A549 (cell line): ENCODE measurements around the gene EPN2. TPM values are rescaled to one million over a fixed set of nuclear protein-coding genes. Genes with fewer than 3 reads are reported as not detected.

Experiments used
- ATAC-seq, 2 experiments: fragments of 200-7000 bp in 1 of 2; fragments of >200 bp in 1 of 2; cut with Nextera tagmentation in 1 of 2; cut with Tn5 transposase in 1 of 2; 3 replicates each; pipeline versions ENCODE4 v1.8.0 to v1.9.1; 2018 to 2020; ENCODE audit warnings: mild to moderate bottlenecking in 1 of 2, moderate library complexity in 1 of 2
- CTCF ChIA-PET: fragments of 300-600 bp; sonication (Branson Sonifier 250); formaldehyde crosslinking; extraction: SDS; loops from one replicate; lab custom pipeline; 2021; ENCODE audit warnings: antibody characterized with exemption, inconsistent platforms; lab: Yijun Ruan, JAX
- POLR2A ChIA-PET: fragments of 350-600 bp; formaldehyde crosslinking; extraction: SDS; loops from one replicate; lab custom pipeline; 2021; ENCODE audit warnings: antibody characterized with exemption, inconsistent platforms; lab: Yijun Ruan, JAX
- DNase-seq, 2 experiments: peaks; one replicate each; pipeline versions ENCODE4 v3.0.0 to v3.0.0-alpha.2; 2011 to 2016; ENCODE audit warnings: low read depth in 1 of 2, low spot score in 1 of 2
- FAIRE-seq: peaks from 2 replicates; lab custom pipeline; 2011; peaks lifted over from hg19 to GRCh38; lab: Jason Lieb, UNC
- H3K27ac ChIP-seq, 2 experiments: fragments of >200 bp; sonication (Bioruptor Twin); formaldehyde crosslinking; 3 replicates each; pipeline ENCODE4 v1.5.1; 2016 to 2017
- H3K4me1 ChIP-seq: fragments of >200 bp; sonication (Bioruptor Twin); formaldehyde crosslinking; 3 replicates; pipeline ENCODE4 v1.6.1; 2016
- H3K4me2 ChIP-seq: fragments of >200 bp; sonication (Bioruptor Twin); formaldehyde crosslinking; 3 replicates; pipeline ENCODE4 v1.6.1; 2016
- H3K4me3 ChIP-seq: fragments of >200 bp; sonication (Bioruptor Twin); formaldehyde crosslinking; 3 replicates; pipeline ENCODE4 v1.5.1; 2016
- H3K9me3 ChIP-seq: fragments of >200 bp; sonication (Bioruptor Twin); formaldehyde crosslinking; 3 replicates; pipeline ENCODE4 v1.6.1; 2016
- BHLHE40 ChIP-seq: IDR thresholded peaks from 2 replicates; pipeline ENCODE4 v1.6.1; 2012; ENCODE audit warnings: low read depth, low read length, inconsistent platforms
- CBX8 ChIP-seq: fragments of 200-600 bp; sonication (generic); IDR thresholded peaks from 2 replicates; pipeline ENCODE4 v1.6.1; 2016
- CEBPB ChIP-seq, 2 experiments: fragments of >200 bp in 1 of 2; sonication (Bioruptor Twin) in 1 of 2; formaldehyde crosslinking in 1 of 2; IDR thresholded peaks; 2 replicates each; pipeline ENCODE4 v1.6.1; 2012 to 2016
- CTCF ChIP-seq: fragments of >200 bp; sonication (Bioruptor Twin); formaldehyde crosslinking; IDR thresholded peaks from 3 replicates; pipeline ENCODE4 v1.5.1; 2016
- FOSL2 ChIP-seq, 2 experiments: fragments of 450-650 bp in 1 of 2; fragments of >200 bp in 1 of 2; sonication (Bioruptor Twin) in 1 of 2; formaldehyde crosslinking; IDR thresholded peaks; 2 replicates each; pipeline versions ENCODE4 v1.5.0 to v1.6.1; 2016 to 2020; ENCODE audit warnings: mild to moderate bottlenecking in 1 of 2, moderate library complexity in 1 of 2
- GATA3 ChIP-seq: IDR thresholded peaks from 2 replicates; pipeline ENCODE4 v1.6.1; 2012; ENCODE audit warnings: borderline replicate concordance
- HEYL ChIP-seq: fragments of 250-450 bp; sonication (Bioruptor Pico); IDR thresholded peaks from 2 replicates; pipeline ENCODE4 v1.8.0; 2021; ENCODE audit warnings: mild to moderate bottlenecking, moderate library complexity
- JUN ChIP-seq, 2 experiments: fragments of >200 bp; sonication (Bioruptor Twin); formaldehyde crosslinking; IDR thresholded peaks; 2 replicates in 1 of 2; 3 replicates in 1 of 2; pipeline ENCODE4 v1.6.1; 2016 to 2017
- KDM1A ChIP-seq: fragments of 200-600 bp; sonication (generic); IDR thresholded peaks from 2 replicates; pipeline ENCODE4 v1.6.1; 2016; ENCODE audit warnings: low read depth, mild to moderate bottlenecking
- KDM5A ChIP-seq: fragments of 200-600 bp; sonication (generic); IDR thresholded peaks from 2 replicates; pipeline ENCODE4 v1.6.1; 2016; ENCODE audit warnings: antibody characterized with exemption, mild to moderate bottlenecking
- MAX ChIP-seq: IDR thresholded peaks from 2 replicates; pipeline ENCODE4 v1.6.1; 2012
- MYC ChIP-seq: IDR thresholded peaks from 2 replicates; pipeline ENCODE4 v1.6.1; 2012; ENCODE audit warnings: mild to moderate bottlenecking, inconsistent platforms, low read length, improper control_type of control experiment, borderline replicate concordance
- NR3C1 ChIP-seq: fragments of >200 bp; sonication (Bioruptor Twin); formaldehyde crosslinking; IDR thresholded peaks from 3 replicates; pipeline ENCODE4 v1.6.1; 2017
- PBX3 ChIP-seq: IDR thresholded peaks from 2 replicates; pipeline ENCODE4 v1.6.1; 2012
- PHF8 ChIP-seq: fragments of 200-600 bp; sonication (generic); IDR thresholded peaks from 2 replicates; pipeline ENCODE4 v1.6.1; 2016; ENCODE audit warnings: low read depth, mild to moderate bottlenecking, antibody characterized with exemption, moderate library complexity, borderline replicate concordance
- POLR2A ChIP-seq: IDR thresholded peaks from 2 replicates; pipeline ENCODE4 v1.6.1; 2012; ENCODE audit warnings: mild to moderate bottlenecking, low read length
- RAD21 ChIP-seq, 2 experiments: fragments of >200 bp in 1 of 2; sonication (Bioruptor Twin) in 1 of 2; formaldehyde crosslinking in 1 of 2; IDR thresholded peaks in 1 of 2; conservative IDR thresholded peaks in 1 of 2; 2 replicates in 1 of 2; 3 replicates in 1 of 2; pipeline ENCODE4 v1.6.1; 2012 to 2018; ENCODE audit warnings: inconsistent platforms in 1 of 2
- RARB ChIP-seq: fragments of 250-450 bp; sonication (Bioruptor Pico); IDR thresholded peaks from 2 replicates; pipeline ENCODE4 v1.8.0; 2021; ENCODE audit warnings: mild to moderate bottlenecking, moderate library complexity
- SMC3 ChIP-seq: fragments of >200 bp; sonication (Bioruptor Twin); formaldehyde crosslinking; IDR thresholded peaks from 3 replicates; pipeline ENCODE4 v1.6.1; 2018; ENCODE audit warnings: inconsistent platforms
- TFCP2L1 ChIP-seq: fragments of 250-450 bp; sonication (Bioruptor Pico); IDR thresholded peaks from 2 replicates; pipeline ENCODE4 v1.5.0; 2021; ENCODE audit warnings: mild to moderate bottlenecking
- TP53 ChIP-seq: fragments of 250-450 bp; sonication (Bioruptor Pico); IDR thresholded peaks from 2 replicates; pipeline ENCODE4 v1.5.0; 2021; ENCODE audit warnings: mild to moderate bottlenecking, moderate library complexity
- ZSCAN20 ChIP-seq: fragments of 250-450 bp; sonication (Bioruptor Pico); IDR thresholded peaks from 2 replicates; pipeline ENCODE4 v1.8.0; 2022; ENCODE audit warnings: mild to moderate bottlenecking, moderate library complexity
- WGBS: methylation state at CpG from one replicate; pipeline ENCODE4 v1.1.6; 2017; ENCODE audit errors: missing lambda C conversion rate; 5-methylcytosine and 5-hydroxymethylcytosine counted together
- polyA plus RNA-seq, 4 experiments: library from polyadenylated mRNA; depleted of rRNA in 3 of 4; stranded (reverse); fragments of >200 nt; fragmentation: RNase III in 1 of 4; extraction: RNeasy Plus Mini Kit Qiagen cat#74134 plus additional on column Dnase treatment in 1 of 4; gene quantifications; 2 replicates in 3 of 4; 3 replicates in 1 of 4; pipeline ENCODE4 v1.2.3, GENCODE V29; 2011 to 2017
- TF ChIP-seq, protein P1 (sequence below): fragments of 450-650 bp; IDR thresholded peaks from 2 replicates; pipeline ENCODE4 v1.6.1; 2014; ENCODE audit warnings: antibody characterized with exemption
- TF ChIP-seq, protein P2 (sequence below): IDR thresholded peaks from 2 replicates; pipeline ENCODE4 v1.6.1; 2012; ENCODE audit warnings: low read depth, borderline replicate concordance

Gene EPN2
- polyA plus RNA-seq, 2 of the 4 experiments (the other 2 are of a cell fraction) = 32.1 to 33.8 TPM

GRCh38 chr17:19237389-19238166, 412 bp downstream of the EPN2 start:
- CTCF ChIA-PET = interaction anchor here (1.6 to 3.8 kb wide), 5 partner anchors 11 to 125 kb away, joined by 4 to 21 read pairs (median 7); partner anchors contain the start of gene B9D1
- peak; percentile 71 to 83 for ATAC-seq
- H3K4me1 ChIP-seq = peaks cover 14% of the 10 kb centered on the region
- WGBS = under 1% methylated on average over 38 of the region's 60 CpGs
- peak; percentile 49 to 51 for DNase-seq
- H3K27ac ChIP-seq = peak overlapping the region; percentile 89 to 97
- TF ChIP-seq CBX8 = no peak
- no peak for TF ChIP-seq HEYL (CRISPR knock-in tag)
- TF ChIP-seq POLR2A = peak; percentile 49
- TF ChIP-seq MAX = peak; percentile 21; the same call in 1 of the 2 replicates
- peak in 1 of 2 experiments; percentile 31; a peak in 1 of 5 replicates for TF ChIP-seq RAD21 (conservative IDR thresholded peaks at IDR 0.05 in 1 of 2, IDR thresholded peaks at IDR 0.05 in 1 of 2)
- 0 out of 3 replicates have a peak, but pooled peaks have one; percentile 7 for TF ChIP-seq CTCF
- TF ChIP-seq BHLHE40 = no peak
- TF ChIP-seq SMC3 = peak; percentile 9; the same call in 1 of the 3 replicates
- no peak for TF ChIP-seq RARB (CRISPR knock-in tag)
- TF ChIP-seq PHF8 = peak; percentile 38; the same call in 1 of the 2 replicates
- TF ChIP-seq MYC = no peak
- no peak for TF ChIP-seq CEBPB (IDR thresholded peaks at IDR 0.05)
- TF ChIP-seq FOSL2 (IDR thresholded peaks at IDR 0.05) = no peak
- no peak for TF ChIP-seq FOSL2 (CRISPR knock-in tag; IDR thresholded peaks at IDR 0.05)
- TF ChIP-seq GATA3 = 0 out of 2 replicates have a peak, but pooled peaks have one; percentile 12
- TF ChIP-seq, protein P1, sequence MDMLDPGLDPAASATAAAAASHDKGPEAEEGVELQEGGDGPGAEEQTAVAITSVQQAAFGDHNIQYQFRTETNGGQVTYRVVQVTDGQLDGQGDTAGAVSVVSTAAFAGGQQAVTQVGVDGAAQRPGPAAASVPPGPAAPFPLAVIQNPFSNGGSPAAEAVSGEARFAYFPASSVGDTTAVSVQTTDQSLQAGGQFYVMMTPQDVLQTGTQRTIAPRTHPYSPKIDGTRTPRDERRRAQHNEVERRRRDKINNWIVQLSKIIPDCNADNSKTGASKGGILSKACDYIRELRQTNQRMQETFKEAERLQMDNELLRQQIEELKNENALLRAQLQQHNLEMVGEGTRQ = no peak
- no peak for TF ChIP-seq PBX3
- no peak for TF ChIP-seq TP53 (CRISPR knock-in tag)
- no peak for TF ChIP-seq KDM5A
- TF ChIP-seq NR3C1 = no peak
- TF ChIP-seq KDM1A = 0 out of 2 replicates have a peak, but pooled peaks have one; percentile 29
- TF ChIP-seq TFCP2L1 (CRISPR knock-in tag) = no peak
- no peak for TF ChIP-seq ZSCAN20 (CRISPR knock-in tag)
- TF ChIP-seq, protein P2, sequence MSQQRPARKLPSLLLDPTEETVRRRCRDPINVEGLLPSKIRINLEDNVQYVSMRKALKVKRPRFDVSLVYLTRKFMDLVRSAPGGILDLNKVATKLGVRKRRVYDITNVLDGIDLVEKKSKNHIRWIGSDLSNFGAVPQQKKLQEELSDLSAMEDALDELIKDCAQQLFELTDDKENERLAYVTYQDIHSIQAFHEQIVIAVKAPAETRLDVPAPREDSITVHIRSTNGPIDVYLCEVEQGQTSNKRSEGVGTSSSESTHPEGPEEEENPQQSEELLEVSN = no peak
- TF ChIP-seq JUN (IDR thresholded peaks at IDR 0.05) = peak in 1 of 2 experiments; percentile 46; a peak in 2 of 5 replicates
- H3K4me3 ChIP-seq = peak overlapping the region; percentile 93
- POLR2A ChIA-PET = no interaction called here
- H3K9me3 ChIP-seq = no peaks in the 10 kb centered on the region
- peak overlapping the region; percentile 89 for H3K4me2 ChIP-seq
- no peak for FAIRE-seq
